Upper lobe of right lung (tissue), 1 donor: Measurements from ENCODE around the gene RXFP1. TPM values are rescaled to one million over a fixed set of nuclear protein-coding genes. Genes with fewer than 3 reads are reported as not detected.

Experiments used
- ATAC-seq: fragments of 200-7000 bp; cut with Tn5 transposase; one replicate; pipeline ENCODE4 v1.9.1; 2020; ENCODE audit warnings: mild to moderate bottlenecking, moderate library complexity
- DNase-seq: peaks from one replicate; pipeline ENCODE4 v3.0.0-alpha.2; 2020
- H3K27ac ChIP-seq: fragments of 200-600 bp; one replicate; pipeline ENCODE4 v1.8.0; 2022
- H3K27me3 ChIP-seq: fragments of 200-600 bp; one replicate; pipeline ENCODE4 v1.8.0; 2022; ENCODE audit warnings: mild to moderate bottlenecking
- H3K36me3 ChIP-seq: fragments of 200-600 bp; one replicate; pipeline ENCODE4 v1.8.0; 2022
- H3K4me1 ChIP-seq: fragments of 200-600 bp; one replicate; pipeline ENCODE4 v1.8.0; 2022
- H3K4me3 ChIP-seq: fragments of 200-600 bp; one replicate; pipeline ENCODE4 v1.8.0; 2022; ENCODE audit warnings: mild to moderate bottlenecking
- H3K9me3 ChIP-seq: fragments of 200-600 bp; one replicate; pipeline ENCODE4 v1.8.0; 2022
- intact Hi-C: fragments of 100-400 bp; cut with DNase I; formaldehyde crosslinking; loops from one replicate; pipeline ENCODE4 v1.11.0; 2022
- total RNA-seq: library from RNA; stranded (reverse); fragmentation: NEBNext Ultra II Directional; extraction: Animal tissue kit (Norgen Biotek cat#: 25700); gene quantifications from one replicate; pipeline ENCODE4 v1.2.1, GENCODE V29; 2021
- TF ChIP-seq, protein P1 (sequence below): fragments of 200-600 bp; IDR thresholded peaks from one replicate; pipeline ENCODE4 v1.8.0; 2022; ENCODE audit warnings: antibody characterized with exemption
- donor health status: DM: no; HTN: yes; CAD: no; lungs with severe emphysema.

RXFP1 gene
- total RNA-seq, 1 donor from 2014 or later: 7.9 TPM

DNA sequence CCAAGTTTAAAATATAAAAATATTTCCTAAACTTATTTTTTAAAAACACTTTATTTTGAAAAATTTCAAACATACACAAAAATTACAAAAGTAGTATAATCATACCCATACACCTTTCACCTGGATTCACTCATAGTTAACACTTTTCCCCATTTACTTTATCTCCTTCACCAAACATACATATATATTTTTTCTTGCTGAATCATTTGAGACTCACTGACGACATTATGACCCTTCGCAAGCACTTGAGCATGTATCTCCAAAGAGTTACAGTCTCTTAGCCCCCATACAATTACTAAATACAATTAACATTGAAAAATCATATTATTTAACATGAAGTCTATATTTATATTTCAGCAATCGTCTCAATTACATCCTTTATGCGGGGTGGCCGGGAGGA, 19.8 kb downstream of the RXFP1 start:
- H3K9me3 ChIP-seq: no peaks in the 10 kb centered on the region
- no peak overlapping the region for H3K27ac ChIP-seq
- intact Hi-C loops: no loop called here
- TF ChIP-seq, protein P1, sequence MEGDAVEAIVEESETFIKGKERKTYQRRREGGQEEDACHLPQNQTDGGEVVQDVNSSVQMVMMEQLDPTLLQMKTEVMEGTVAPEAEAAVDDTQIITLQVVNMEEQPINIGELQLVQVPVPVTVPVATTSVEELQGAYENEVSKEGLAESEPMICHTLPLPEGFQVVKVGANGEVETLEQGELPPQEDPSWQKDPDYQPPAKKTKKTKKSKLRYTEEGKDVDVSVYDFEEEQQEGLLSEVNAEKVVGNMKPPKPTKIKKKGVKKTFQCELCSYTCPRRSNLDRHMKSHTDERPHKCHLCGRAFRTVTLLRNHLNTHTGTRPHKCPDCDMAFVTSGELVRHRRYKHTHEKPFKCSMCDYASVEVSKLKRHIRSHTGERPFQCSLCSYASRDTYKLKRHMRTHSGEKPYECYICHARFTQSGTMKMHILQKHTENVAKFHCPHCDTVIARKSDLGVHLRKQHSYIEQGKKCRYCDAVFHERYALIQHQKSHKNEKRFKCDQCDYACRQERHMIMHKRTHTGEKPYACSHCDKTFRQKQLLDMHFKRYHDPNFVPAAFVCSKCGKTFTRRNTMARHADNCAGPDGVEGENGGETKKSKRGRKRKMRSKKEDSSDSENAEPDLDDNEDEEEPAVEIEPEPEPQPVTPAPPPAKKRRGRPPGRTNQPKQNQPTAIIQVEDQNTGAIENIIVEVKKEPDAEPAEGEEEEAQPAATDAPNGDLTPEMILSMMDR: no peak
- no peak overlapping the region for H3K4me3 ChIP-seq
- no peaks in the 10 kb centered on the region for H3K36me3 ChIP-seq
- no peak for ATAC-seq
- no peaks in the 10 kb centered on the region for H3K4me1 ChIP-seq
- no peaks in the 10 kb centered on the region for H3K27me3 ChIP-seq
- no peak for DNase-seq

DNA sequence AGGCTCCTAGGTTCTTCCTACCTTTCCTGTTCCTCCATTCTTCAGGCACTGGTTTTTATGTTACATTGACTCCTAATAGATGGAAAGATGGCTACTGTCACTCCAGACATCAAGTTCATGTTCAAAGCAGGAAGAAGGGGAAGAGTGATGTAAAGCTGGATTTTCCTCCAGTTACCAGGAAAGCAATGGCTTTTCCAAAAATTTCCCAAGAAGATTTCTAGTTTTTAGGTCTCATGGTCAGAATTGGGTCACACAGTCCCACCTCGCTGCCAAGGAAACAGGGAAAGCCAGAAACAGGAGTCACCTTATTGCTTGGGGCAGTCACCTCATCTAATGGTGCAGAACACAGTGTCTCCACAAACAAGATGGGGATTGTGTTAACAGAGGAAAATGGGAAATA, 21.5 kb downstream of the RXFP1 start:
- intact Hi-C loops: no loop called here
- TF ChIP-seq, protein P1: no peak
- Histone ChIP-seq H3K4me1 (no peaks in the 10 kb centered on the region), H3K9me3 (no peaks in the 10 kb centered on the region), H3K27ac (peak overlapping the region; percentile 51), H3K36me3 (no peaks in the 10 kb centered on the region), H3K27me3 (no peaks in the 10 kb centered on the region), H3K4me3 (no peak overlapping the region)
- ATAC-seq (no peak), DNase-seq (no peak)

DNA sequence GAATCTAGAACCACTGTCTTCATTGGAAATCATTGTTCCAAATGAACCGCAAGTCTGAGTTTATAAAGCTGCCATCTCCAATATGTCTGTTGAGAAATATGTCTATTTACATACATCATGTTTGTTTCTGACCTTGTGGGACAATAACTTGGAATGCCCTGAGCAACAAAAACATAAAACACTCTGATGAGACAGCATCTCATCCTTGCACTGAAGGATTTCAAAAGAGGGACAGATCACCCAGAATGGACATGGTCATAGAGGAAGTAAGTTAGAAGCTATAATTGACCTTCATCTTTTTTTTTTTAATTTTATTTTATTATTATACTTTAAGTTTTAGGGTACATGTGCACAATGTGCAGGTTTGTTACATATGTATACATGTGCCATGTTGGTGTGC, 22.5 kb downstream of the RXFP1 start:
- intact Hi-C loops: no loop called here
- DNase-seq: no peak
- Histone ChIP-seq H3K27ac (no peak overlapping the region), H3K27me3 (no peaks in the 10 kb centered on the region), H3K4me1 (no peaks in the 10 kb centered on the region), H3K4me3 (no peak overlapping the region), H3K36me3 (no peaks in the 10 kb centered on the region), H3K9me3 (no peaks in the 10 kb centered on the region)
- TF ChIP-seq, protein P1: no peak
- no peak for ATAC-seq

DNA sequence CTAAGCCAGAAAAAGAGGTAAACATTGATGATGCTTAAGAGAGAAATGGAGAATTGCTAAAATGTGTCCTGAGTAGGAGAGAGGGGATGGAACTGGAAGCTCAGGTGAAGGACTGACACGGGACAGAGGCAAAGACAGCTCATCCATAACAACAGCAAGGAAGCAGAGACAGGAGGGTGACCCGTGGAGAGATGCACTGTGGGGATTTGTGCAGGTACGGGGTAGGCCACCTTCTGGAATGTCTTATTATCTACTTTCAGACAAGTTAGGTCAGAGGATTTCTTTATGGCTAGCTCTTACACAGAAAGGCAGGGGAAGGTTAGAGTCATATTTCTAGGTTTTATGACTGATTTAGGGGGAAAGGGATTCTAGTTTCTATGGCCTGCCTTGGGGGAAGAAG, 31.7 kb downstream of the RXFP1 start:
- no peaks in the 10 kb centered on the region for H3K27me3 ChIP-seq
- no peak for ATAC-seq
- intact Hi-C loops: no loop called here

DNA sequence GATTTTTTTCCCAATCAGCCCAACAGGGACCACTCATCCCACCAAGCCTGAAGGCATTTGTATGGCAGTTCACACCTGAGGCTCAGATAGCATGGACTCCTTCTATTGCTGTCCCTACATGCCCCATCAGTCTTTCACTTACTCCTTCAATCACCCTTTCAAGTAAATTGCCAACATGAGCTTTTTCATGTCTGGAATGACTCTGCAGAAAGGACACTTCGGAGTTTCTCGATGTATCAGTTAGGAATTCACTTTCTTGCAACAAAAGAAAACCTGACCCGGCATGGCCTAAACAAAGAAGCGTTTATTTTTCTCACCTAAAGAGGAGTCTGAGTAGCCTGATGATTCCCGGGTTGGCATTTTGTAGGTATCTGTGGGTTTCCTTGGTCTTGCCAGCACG, 38.6 kb downstream of the RXFP1 start:
- Histone ChIP-seq H3K4me1 (no peaks in the 10 kb centered on the region), H3K27me3 (no peaks in the 10 kb centered on the region), H3K9me3 (no peaks in the 10 kb centered on the region), H3K36me3 (no peaks in the 10 kb centered on the region), H3K4me3 (no peak overlapping the region), H3K27ac (no peak overlapping the region)
- ATAC-seq: no peak
- TF ChIP-seq, protein P1: no peak
- intact Hi-C loops: no loop called here
- no peak for DNase-seq

More for the DNA sequence above, 31.7 kb downstream of the RXFP1 start:
- Histone ChIP-seq H3K4me3 (no peak overlapping the region), H3K4me1 (no peaks in the 10 kb centered on the region), H3K9me3 (no peaks in the 10 kb centered on the region), H3K36me3 (no peaks in the 10 kb centered on the region), H3K27ac (no peak overlapping the region)
- TF ChIP-seq, protein P1: no peak
- DNase-seq: no peak

DNA sequence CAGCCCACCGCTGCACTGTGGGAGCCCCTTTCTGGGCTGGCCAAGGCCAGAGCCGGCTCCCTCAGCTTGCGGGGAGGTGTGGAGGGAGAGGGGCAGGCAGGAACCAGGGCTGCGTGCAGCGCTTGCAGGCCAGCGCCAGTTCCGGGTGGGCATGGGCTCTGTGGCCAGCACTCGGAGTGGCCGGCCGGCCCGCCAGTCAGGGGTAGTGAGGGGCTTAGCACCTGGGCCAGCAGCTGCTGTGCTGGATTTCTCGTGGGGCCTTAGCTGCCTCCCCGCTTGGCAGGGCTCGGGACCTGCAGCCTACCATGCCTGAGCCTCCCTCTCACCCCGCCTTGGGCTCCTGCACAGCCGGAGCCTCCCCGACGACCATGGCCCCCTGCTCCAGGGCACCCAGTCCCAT, 45.2 kb downstream of the RXFP1 start:
- H3K4me3 ChIP-seq: no peak overlapping the region
- TF ChIP-seq, protein P1: no peak
- intact Hi-C loops: no loop called here
- ATAC-seq (no peak), DNase-seq (no peak)
- no peaks in the 10 kb centered on the region for H3K4me1 ChIP-seq
- H3K36me3 ChIP-seq: no peaks in the 10 kb centered on the region
- no peaks in the 10 kb centered on the region for H3K27me3 ChIP-seq
- H3K9me3 ChIP-seq: no peaks in the 10 kb centered on the region
- no peak overlapping the region for H3K27ac ChIP-seq
